Brain microvascular endothelial cell (primary cell): Measurements from ENCODE around the gene KRT23.

Experiments
- DNase-seq: peaks from one replicate; pipeline ENCODE4 v3.0.0-alpha.2; 2020
- H3K27ac ChIP-seq: fragments of 250-450 bp; sonication (Bioruptor Pico); 2 replicates; pipeline ENCODE4 v1.5.1; 2020; ENCODE audit warnings: mild to moderate bottlenecking, moderate library complexity
- H3K27me3 ChIP-seq: fragments of 250-450 bp; sonication (Bioruptor Pico); replicated peaks from 2 replicates; pipeline ENCODE4 v1.5.1; 2020; ENCODE audit warnings: mild to moderate bottlenecking
- H3K36me3 ChIP-seq: fragments of 250-450 bp; sonication (Bioruptor Pico); replicated peaks from 2 replicates; pipeline ENCODE4 v1.5.1; 2020; ENCODE audit warnings: mild to moderate bottlenecking
- H3K4me3 ChIP-seq: 2 replicates; pipeline ENCODE4 v1.5.1; 2011; ENCODE audit warnings: low read depth, mild to moderate bottlenecking, control low read depth, low read length, moderate library complexity
- in situ Hi-C: cut with HindIII; loops from 2 replicates; pipeline ENCODE4 v1.10.0; 2017; ENCODE audit warnings: low sequenced_read_pairs, low pct_ligation_motif_present
- TF ChIP-seq, protein P1 (sequence below): IDR thresholded peaks from 2 replicates; pipeline ENCODE4 v1.5.1; 2011; ENCODE audit warnings: low read depth, mild to moderate bottlenecking, moderate library complexity, low read length, control low read depth, inconsistent platforms; ENCODE audit errors: missing control alignments

Gene KRT23

GRCh38 chr17:40915199-40915661, 22.2 kb downstream of the KRT23 start:
- TF ChIP-seq, protein P1, sequence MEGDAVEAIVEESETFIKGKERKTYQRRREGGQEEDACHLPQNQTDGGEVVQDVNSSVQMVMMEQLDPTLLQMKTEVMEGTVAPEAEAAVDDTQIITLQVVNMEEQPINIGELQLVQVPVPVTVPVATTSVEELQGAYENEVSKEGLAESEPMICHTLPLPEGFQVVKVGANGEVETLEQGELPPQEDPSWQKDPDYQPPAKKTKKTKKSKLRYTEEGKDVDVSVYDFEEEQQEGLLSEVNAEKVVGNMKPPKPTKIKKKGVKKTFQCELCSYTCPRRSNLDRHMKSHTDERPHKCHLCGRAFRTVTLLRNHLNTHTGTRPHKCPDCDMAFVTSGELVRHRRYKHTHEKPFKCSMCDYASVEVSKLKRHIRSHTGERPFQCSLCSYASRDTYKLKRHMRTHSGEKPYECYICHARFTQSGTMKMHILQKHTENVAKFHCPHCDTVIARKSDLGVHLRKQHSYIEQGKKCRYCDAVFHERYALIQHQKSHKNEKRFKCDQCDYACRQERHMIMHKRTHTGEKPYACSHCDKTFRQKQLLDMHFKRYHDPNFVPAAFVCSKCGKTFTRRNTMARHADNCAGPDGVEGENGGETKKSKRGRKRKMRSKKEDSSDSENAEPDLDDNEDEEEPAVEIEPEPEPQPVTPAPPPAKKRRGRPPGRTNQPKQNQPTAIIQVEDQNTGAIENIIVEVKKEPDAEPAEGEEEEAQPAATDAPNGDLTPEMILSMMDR = no peak
- Histone ChIP-seq H3K36me3 (no peaks in the 10 kb centered on the region), H3K27ac (peak overlapping the region; percentile 90), H3K27me3 (no peaks in the 10 kb centered on the region), H3K4me3 (no peak overlapping the region)
- DNase-seq = peak; percentile 81
- in situ Hi-C loops = no loop called here

GRCh38 chr17:40914075-40914855, 23.2 kb downstream of the KRT23 start:
- Histone ChIP-seq H3K27me3 (no peaks in the 10 kb centered on the region), H3K4me3 (no peak overlapping the region), H3K27ac (peak overlapping the region; percentile 90), H3K36me3 (no peaks in the 10 kb centered on the region)
- in situ Hi-C loops = no loop called here
- DNase-seq = no peak
- TF ChIP-seq, protein P1 = no peak

GRCh38 chr17:40912486-40913210, 24.8 kb downstream of the KRT23 start:
- H3K27me3 ChIP-seq = no peaks in the 10 kb centered on the region
- H3K4me3 ChIP-seq = no peak overlapping the region
- H3K27ac ChIP-seq = no peak overlapping the region
- no peak for DNase-seq
- in situ Hi-C loops = no loop called here
- TF ChIP-seq, protein P1 = no peak
- H3K36me3 ChIP-seq = no peaks in the 10 kb centered on the region

GRCh38 chr17:40910441-40910841, 27.0 kb downstream of the KRT23 start:
- Histone ChIP-seq H3K27ac (peak overlapping the region; percentile 90), H3K27me3 (no peaks in the 10 kb centered on the region), H3K36me3 (no peaks in the 10 kb centered on the region), H3K4me3 (no peak overlapping the region)
- in situ Hi-C loops = no loop called here
- peak; percentile 22 for DNase-seq
- TF ChIP-seq, protein P1 = no peak

DNA sequence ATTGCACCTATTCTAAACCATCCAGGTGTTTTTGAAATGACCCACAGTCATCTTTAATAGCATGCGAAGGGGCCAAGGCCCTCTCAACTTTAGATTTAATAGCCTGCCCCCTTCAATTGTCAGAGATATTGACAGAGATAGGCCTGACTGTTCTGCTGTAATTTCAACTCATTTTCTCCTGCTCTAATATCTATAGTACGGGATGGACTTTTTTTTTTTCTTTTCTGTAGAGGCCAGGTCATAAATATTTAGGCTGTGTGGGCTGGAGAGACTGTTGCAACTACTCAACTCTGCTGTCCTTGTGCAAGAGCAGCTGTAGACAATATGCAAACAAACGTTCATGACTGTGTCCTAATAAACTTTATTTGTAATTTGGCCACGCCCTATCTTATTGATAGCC, 27.7 kb downstream of the KRT23 start:
- Histone ChIP-seq H3K27ac (peak overlapping the region; percentile 90), H3K4me3 (no peak overlapping the region), H3K27me3 (no peaks in the 10 kb centered on the region), H3K36me3 (no peaks in the 10 kb centered on the region)
- in situ Hi-C loops = no loop called here
- peak; percentile 72 for DNase-seq
- TF ChIP-seq, protein P1 = no peak
